NCI-H69 (cell line): Measurements from ENCODE around the gene UBE3B.

Experiments
- DNase-seq: peaks from one replicate; lab custom pipeline; 2025; lab: John Stamatoyannopoulos, UW

UBE3B gene

DNA sequence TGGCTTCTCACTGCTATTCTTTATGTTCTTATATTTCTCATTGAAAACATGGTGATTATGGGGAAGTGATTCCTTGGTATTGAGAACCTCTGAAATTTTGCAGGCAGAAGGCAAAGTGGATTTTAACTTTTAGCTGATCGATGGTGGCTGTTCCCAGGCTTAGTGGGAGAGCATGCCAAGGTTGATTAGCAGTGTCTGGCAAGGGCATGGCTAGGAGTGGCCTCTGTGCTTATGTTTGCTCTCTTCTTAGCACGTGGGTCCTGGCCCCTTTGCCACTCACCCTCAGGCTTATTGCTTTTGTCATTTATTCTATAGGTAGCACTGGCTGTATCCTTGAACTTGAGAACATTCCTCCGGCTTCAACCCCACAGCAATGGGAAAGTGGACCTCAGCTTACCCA lies 98.2 kb downstream of the UBE3B start:
- no peak for DNase-seq

- no peak for DNase-seq
Observed at GRCh38 chr12:109577311-109577710, 99.9 kb downstream of the UBE3B start.

GRCh38 chr12:109578330-109578927 lies 101.0 kb downstream of the UBE3B start:
- no peak for DNase-seq

DNA sequence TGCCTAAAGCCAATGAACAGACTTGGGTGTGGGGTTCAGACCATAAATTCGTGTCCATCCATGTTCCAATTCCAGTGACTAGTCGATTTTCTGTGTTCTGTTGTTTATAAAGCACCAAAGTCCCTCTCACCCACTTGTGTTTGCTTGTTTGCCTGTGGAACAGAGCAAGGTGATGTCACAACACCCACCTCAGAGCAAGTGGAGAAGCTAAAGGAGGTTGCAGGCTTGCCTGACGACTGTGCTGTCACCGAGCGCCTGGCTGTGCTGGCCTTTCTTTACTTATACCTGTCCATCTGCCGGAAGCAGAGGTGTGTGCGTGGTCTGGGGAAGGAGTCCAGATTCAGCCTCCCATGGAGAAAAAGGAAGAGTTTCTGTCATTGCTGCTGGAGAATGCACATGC lies 102.2 kb downstream of the UBE3B start:
- no peak for DNase-seq

DNA sequence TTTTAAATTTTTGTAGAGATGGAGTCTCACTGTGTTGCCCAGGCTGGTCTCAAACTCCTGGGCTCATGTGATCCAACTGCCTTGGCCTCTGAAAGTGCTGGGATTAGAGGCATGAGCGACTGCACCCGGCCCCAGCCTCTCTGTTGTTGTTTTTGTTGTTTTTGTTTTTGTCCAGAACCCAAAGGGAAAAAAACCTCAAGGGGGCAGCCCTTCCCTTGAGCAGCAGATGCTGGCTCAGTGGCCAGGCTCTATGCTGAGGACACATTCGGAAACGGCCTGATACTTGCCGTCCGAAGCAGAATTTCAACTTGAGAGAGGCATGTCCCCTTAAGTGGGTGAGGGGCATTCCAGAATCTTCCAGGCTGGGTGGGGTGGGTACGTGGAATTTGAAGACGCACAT lies 102.8 kb downstream of the UBE3B start:
- DNase-seq, result no peak

- DNase-seq, result peak; percentile 42
Observed at GRCh38 chr12:109580684-109581333, 103.4 kb downstream of the UBE3B start.

DNA sequence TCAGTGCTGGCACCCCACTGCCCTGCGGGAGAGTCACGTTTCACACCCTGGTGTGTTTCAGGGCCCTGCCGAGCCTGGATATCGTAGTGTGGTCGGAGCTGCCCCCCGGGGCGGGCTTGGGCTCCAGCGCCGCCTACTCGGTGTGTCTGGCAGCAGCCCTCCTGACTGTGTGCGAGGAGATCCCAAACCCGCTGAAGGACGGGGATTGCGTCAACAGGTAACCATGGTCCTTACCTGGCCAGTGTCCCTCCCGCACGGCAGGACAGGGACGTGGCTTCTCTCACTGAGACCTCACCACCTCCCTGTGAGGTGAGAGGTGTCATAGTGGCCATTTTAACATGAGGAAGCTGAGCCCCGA lies 103.9 kb downstream of the UBE3B start:
- no peak for DNase-seq

- no peak for DNase-seq
Observed at GRCh38 chr12:109581856-109582255, 104.4 kb downstream of the UBE3B start.

GRCh38 chr12:109582636-109583035 lies 105.2 kb downstream of the UBE3B start:
- DNase-seq, result peak; percentile 39

- no peak for DNase-seq
Observed at GRCh38 chr12:109583733-109584132, 106.3 kb downstream of the UBE3B start.
